ENCODE data around the gene NOTCH3. TPM values are rescaled to one million over a fixed set of nuclear protein-coding genes. Genes with fewer than 3 reads are reported as not detected.

NOTCH3 gene
- total and polyA plus RNA-seq, 2 donors = 11.3 to 14.8 TPM

DNA sequence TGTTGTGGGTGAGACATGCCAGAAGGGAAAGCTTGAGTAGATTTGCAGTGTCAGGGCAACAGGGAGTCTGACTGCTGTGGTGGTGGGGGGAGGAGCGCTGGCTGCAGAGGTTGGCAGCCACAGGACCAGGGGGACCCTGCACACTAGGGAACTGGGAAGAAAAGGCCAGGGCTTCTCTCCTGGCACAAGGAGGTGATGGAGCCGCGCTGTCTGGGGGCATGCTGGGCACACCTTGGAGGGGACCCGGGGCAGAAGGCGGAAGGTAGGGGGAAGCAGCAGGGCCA lies 45.3 kb upstream of the NOTCH3 start:
- DNase-seq (ENCODE audit: low read depth in 6 of 9, low spot score in 9 of 9) = no peak
- H3K27ac ChIP-seq (ENCODE audit: low read depth in 1 of 2, low read length in 1 of 2) = no peak overlapping the region
- no peak overlapping the region for H3K4me3 ChIP-seq (ENCODE audit: low read length in 2 of 2)
- H3K4me1 ChIP-seq (ENCODE audit: control insufficient read depth in 2 of 2, insufficient read depth in 2 of 2, low read length in 2 of 2) = peaks cover 5 to 28% of the 10 kb centered on the region in 2 donors
- peaks cover 0 to 4% of the 10 kb centered on the region in 2 donors for H3K9me3 ChIP-seq (ENCODE audit: control insufficient read depth in 2 of 2, insufficient read depth in 1 of 2, low read length in 1 of 2)
- WGBS = over 99% methylated on average over 5 of the region's 5 CpGs
- H3K27me3 ChIP-seq (ENCODE audit: control insufficient read depth in 2 of 2, insufficient read depth in 1 of 2, low read length in 1 of 2) = no peaks in the 10 kb centered on the region
- peaks cover 91 to 94% of the 10 kb centered on the region in 2 donors for H3K36me3 ChIP-seq (ENCODE audit: control insufficient read depth in 2 of 2, insufficient read depth in 2 of 2, low read length in 1 of 2)

- no peak overlapping the region for H3K4me3 ChIP-seq (ENCODE audit: low read length in 2 of 2)
- H3K4me1 ChIP-seq (ENCODE audit: control insufficient read depth in 2 of 2, insufficient read depth in 2 of 2, low read length in 2 of 2) = peaks cover 5 to 27% of the 10 kb centered on the region in 2 donors
- peaks cover 0 to 4% of the 10 kb centered on the region in 2 donors for H3K9me3 ChIP-seq (ENCODE audit: control insufficient read depth in 2 of 2, insufficient read depth in 1 of 2, low read length in 1 of 2)
- H3K36me3 ChIP-seq (ENCODE audit: control insufficient read depth in 2 of 2, insufficient read depth in 2 of 2, low read length in 1 of 2) = peaks cover 91 to 94% of the 10 kb centered on the region in 2 donors
- 97% methylated on average over 20 of the region's 20 CpGs for WGBS
- DNase-seq (ENCODE audit: low read depth in 6 of 9, low spot score in 9 of 9) = no peak
- no peak overlapping the region for H3K27ac ChIP-seq (ENCODE audit: low read depth in 1 of 2, low read length in 1 of 2)
- H3K27me3 ChIP-seq (ENCODE audit: control insufficient read depth in 2 of 2, insufficient read depth in 1 of 2, low read length in 1 of 2) = no peaks in the 10 kb centered on the region
Observed at GRCh38 chr19:15245370-15246197, 44.8 kb upstream of the NOTCH3 start.

DNA sequence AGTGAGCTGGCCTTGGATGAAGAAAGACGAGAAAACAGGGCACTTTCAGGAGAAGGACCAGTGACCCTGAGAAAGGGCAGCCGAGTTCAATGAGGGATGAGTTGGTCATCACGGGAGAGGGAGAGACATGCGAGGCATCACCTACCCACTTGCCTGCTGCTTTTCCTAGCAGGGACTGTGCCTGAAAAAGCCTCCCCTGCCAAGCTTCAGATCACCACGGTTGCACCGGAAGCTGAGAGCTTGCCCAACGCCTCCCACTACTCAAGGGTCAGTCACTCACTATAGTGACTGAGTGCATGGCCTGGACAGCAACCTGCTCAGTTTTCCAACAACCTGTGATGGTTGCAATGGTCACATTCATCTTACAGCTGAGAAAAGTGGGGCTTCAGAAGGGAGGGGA lies 44.0 kb upstream of the NOTCH3 start:
- DNase-seq (ENCODE audit: low read depth in 6 of 9, low spot score in 9 of 9) = no peak
- peaks cover 0 to 4% of the 10 kb centered on the region in 2 donors for H3K9me3 ChIP-seq (ENCODE audit: control insufficient read depth in 2 of 2, insufficient read depth in 1 of 2, low read length in 1 of 2)
- WGBS = 97% methylated on average over 7 of the region's 7 CpGs
- no peak overlapping the region for H3K27ac ChIP-seq (ENCODE audit: low read depth in 1 of 2, low read length in 1 of 2)
- H3K4me1 ChIP-seq (ENCODE audit: control insufficient read depth in 2 of 2, insufficient read depth in 2 of 2, low read length in 2 of 2) = peaks cover 5 to 24% of the 10 kb centered on the region in 2 donors
- H3K27me3 ChIP-seq (ENCODE audit: control insufficient read depth in 2 of 2, insufficient read depth in 1 of 2, low read length in 1 of 2) = no peaks in the 10 kb centered on the region
- no peak overlapping the region for H3K4me3 ChIP-seq (ENCODE audit: low read length in 2 of 2)
- peaks cover 93 to 96% of the 10 kb centered on the region in 2 donors for H3K36me3 ChIP-seq (ENCODE audit: control insufficient read depth in 2 of 2, insufficient read depth in 2 of 2, low read length in 1 of 2)

DNA sequence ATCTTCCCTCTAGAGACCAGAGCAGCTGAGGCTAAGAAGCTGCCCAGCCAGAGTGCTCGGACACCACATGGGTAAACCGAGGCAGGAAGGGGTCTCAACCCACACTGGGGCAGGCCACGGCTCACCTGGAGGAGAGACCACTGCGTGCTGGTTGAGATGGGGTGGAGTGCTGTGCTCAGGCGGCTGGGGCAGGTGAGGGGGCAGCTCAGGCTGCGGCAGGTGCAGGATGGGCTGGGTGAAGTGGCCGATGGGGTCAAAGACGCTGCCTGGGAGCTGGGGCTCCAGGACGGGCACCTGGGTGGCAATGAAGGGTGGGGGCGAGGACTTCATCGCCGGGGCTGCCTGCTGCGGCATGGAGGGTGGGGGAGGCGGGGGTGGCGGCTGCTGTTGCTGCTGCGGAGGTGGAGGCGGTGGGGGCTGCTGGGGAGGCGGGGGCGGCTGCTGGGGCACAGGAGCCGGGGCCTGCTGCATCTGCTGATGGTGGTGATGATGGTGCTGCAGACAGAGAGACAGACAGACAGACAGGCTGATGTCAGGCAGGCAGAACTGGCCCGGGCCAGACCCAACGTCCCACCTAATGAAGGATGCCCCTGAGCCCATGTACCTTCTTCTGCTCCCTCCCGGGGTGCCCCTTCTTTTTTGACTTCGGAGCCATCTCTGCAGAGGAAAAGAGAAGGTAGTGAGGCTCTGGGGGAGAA lies 43.5 kb upstream of the NOTCH3 start:
- H3K27ac ChIP-seq (ENCODE audit: low read depth in 1 of 2, low read length in 1 of 2) = no peak overlapping the region
- no peaks in the 10 kb centered on the region for H3K27me3 ChIP-seq (ENCODE audit: control insufficient read depth in 2 of 2, insufficient read depth in 1 of 2, low read length in 1 of 2)
- H3K9me3 ChIP-seq (ENCODE audit: control insufficient read depth in 2 of 2, insufficient read depth in 1 of 2, low read length in 1 of 2) = peaks cover 0 to 4% of the 10 kb centered on the region in 2 donors
- H3K36me3 ChIP-seq (ENCODE audit: control insufficient read depth in 2 of 2, insufficient read depth in 2 of 2, low read length in 1 of 2) = peaks cover 93 to 96% of the 10 kb centered on the region in 2 donors
- H3K4me1 ChIP-seq (ENCODE audit: control insufficient read depth in 2 of 2, insufficient read depth in 2 of 2, low read length in 2 of 2) = peaks cover 5 to 20% of the 10 kb centered on the region in 2 donors
- no peak overlapping the region for H3K4me3 ChIP-seq (ENCODE audit: low read length in 2 of 2)
- 98% methylated on average over 24 of the region's 24 CpGs for WGBS
- no peak for DNase-seq (ENCODE audit: low read depth in 6 of 9, low spot score in 9 of 9)

DNA sequence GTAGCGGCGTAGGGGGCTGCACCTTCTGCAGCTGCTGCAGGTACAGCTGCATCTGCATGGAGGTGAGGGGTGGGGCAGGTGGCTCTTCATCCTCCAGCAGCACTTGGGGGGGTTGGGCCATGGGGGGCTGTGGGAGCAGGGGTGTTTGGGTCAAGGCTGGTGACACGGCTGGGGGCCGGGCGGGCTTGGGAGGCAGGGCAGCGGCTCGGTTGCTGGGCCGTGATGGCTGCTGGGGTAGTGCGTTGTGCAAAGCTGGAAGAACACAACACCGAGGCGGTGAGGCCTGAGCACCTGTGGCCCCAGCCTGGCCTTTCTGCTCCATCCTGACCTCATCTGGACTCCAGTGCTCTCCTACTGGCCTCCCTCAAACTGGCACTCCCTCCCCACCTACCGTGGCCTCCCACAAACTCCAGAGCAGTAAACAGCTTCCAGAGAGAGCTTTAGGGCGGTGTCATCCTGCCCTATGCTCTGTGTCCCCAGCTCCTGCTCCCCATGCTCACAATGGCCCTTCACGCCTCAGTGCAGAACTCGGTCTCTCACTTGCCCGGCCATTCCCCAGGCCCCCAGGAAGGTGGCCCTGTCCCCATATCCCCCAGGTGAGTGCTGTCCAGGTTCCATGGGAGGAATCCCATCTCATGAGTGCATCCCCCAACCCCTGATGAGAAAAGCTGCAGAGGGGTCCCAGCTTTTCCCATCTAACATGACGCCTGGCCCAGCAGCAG lies 42.6 kb upstream of the NOTCH3 start:
- WGBS = 97% methylated on average over 17 of the region's 17 CpGs
- no peaks in the 10 kb centered on the region for H3K27me3 ChIP-seq (ENCODE audit: control insufficient read depth in 2 of 2, insufficient read depth in 1 of 2, low read length in 1 of 2)
- H3K4me1 ChIP-seq (ENCODE audit: control insufficient read depth in 2 of 2, insufficient read depth in 2 of 2, low read length in 2 of 2) = peaks cover 5 to 18% of the 10 kb centered on the region in 2 donors
- DNase-seq (ENCODE audit: low read depth in 6 of 9, low spot score in 9 of 9) = no peak
- H3K27ac ChIP-seq (ENCODE audit: low read depth in 1 of 2, low read length in 1 of 2) = no peak overlapping the region
- peaks cover 0 to 4% of the 10 kb centered on the region in 2 donors for H3K9me3 ChIP-seq (ENCODE audit: control insufficient read depth in 2 of 2, insufficient read depth in 1 of 2, low read length in 1 of 2)
- H3K4me3 ChIP-seq (ENCODE audit: low read length in 2 of 2) = no peak overlapping the region
- H3K36me3 ChIP-seq (ENCODE audit: control insufficient read depth in 2 of 2, insufficient read depth in 2 of 2, low read length in 1 of 2) = peaks cover 93 to 96% of the 10 kb centered on the region in 2 donors

DNA sequence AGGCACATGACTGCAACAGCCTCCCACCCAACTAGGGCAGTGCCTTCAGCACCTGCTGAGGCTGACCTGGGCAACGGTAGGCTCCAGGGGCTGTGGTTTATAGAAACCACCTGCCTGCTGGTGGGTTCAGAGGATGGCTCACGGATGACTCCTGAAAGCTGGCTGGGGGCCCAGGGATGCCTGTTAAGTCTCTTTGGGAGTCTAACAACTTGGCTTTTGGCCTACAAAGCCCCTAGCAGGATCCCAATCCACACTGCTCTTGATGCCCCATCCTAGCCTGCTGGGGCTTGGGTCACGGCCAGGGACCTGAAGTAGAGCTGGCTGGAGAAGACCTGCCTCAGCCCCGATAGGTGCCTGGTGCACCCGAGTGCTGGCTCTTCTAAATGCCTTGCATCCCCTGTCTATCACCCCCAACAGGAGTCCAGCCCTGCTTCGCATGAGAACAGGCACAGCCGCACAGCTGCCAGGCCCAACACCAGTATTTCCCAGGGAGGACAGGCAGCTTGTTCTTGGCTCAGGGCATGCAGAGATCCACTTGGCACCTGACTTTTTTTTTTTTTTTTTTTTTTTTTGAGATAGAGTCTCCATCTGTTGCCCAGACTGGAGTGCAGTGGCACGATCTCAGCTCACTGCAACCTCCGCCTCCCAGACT lies 40.6 kb upstream of the NOTCH3 start:
- peaks cover 91 to 93% of the 10 kb centered on the region in 2 donors for H3K36me3 ChIP-seq (ENCODE audit: control insufficient read depth in 2 of 2, insufficient read depth in 2 of 2, low read length in 1 of 2)
- peaks cover 5 to 18% of the 10 kb centered on the region in 2 donors for H3K4me1 ChIP-seq (ENCODE audit: control insufficient read depth in 2 of 2, insufficient read depth in 2 of 2, low read length in 2 of 2)
- H3K9me3 ChIP-seq (ENCODE audit: control insufficient read depth in 2 of 2, insufficient read depth in 1 of 2, low read length in 1 of 2) = peaks cover 0 to 4% of the 10 kb centered on the region in 2 donors
- 76% methylated on average over 9 of the region's 9 CpGs for WGBS
- DNase-seq (ENCODE audit: low read depth in 6 of 9, low spot score in 9 of 9) = no peak
- H3K27ac ChIP-seq (ENCODE audit: low read depth in 1 of 2, low read length in 1 of 2) = no peak overlapping the region
- no peak overlapping the region for H3K4me3 ChIP-seq (ENCODE audit: low read length in 2 of 2)
- no peaks in the 10 kb centered on the region for H3K27me3 ChIP-seq (ENCODE audit: control insufficient read depth in 2 of 2, insufficient read depth in 1 of 2, low read length in 1 of 2)

GRCh38 chr19:15240515-15240914 lies 39.7 kb upstream of the NOTCH3 start:
- 95% methylated on average over 9 of the region's 9 CpGs for WGBS
- no peak for DNase-seq (ENCODE audit: low read depth in 6 of 9, low spot score in 9 of 9)
- peaks cover 5 to 18% of the 10 kb centered on the region in 2 donors for H3K4me1 ChIP-seq (ENCODE audit: control insufficient read depth in 2 of 2, insufficient read depth in 2 of 2, low read length in 2 of 2)
- H3K27me3 ChIP-seq (ENCODE audit: control insufficient read depth in 2 of 2, insufficient read depth in 1 of 2, low read length in 1 of 2) = no peaks in the 10 kb centered on the region
- no peak overlapping the region for H3K4me3 ChIP-seq (ENCODE audit: low read length in 2 of 2)
- peaks cover 0 to 4% of the 10 kb centered on the region in 2 donors for H3K9me3 ChIP-seq (ENCODE audit: control insufficient read depth in 2 of 2, insufficient read depth in 1 of 2, low read length in 1 of 2)
- H3K27ac ChIP-seq (ENCODE audit: low read depth in 1 of 2, low read length in 1 of 2) = no peak overlapping the region
- H3K36me3 ChIP-seq (ENCODE audit: control insufficient read depth in 2 of 2, insufficient read depth in 2 of 2, low read length in 1 of 2) = peaks cover 91 to 92% of the 10 kb centered on the region in 2 donors

DNA sequence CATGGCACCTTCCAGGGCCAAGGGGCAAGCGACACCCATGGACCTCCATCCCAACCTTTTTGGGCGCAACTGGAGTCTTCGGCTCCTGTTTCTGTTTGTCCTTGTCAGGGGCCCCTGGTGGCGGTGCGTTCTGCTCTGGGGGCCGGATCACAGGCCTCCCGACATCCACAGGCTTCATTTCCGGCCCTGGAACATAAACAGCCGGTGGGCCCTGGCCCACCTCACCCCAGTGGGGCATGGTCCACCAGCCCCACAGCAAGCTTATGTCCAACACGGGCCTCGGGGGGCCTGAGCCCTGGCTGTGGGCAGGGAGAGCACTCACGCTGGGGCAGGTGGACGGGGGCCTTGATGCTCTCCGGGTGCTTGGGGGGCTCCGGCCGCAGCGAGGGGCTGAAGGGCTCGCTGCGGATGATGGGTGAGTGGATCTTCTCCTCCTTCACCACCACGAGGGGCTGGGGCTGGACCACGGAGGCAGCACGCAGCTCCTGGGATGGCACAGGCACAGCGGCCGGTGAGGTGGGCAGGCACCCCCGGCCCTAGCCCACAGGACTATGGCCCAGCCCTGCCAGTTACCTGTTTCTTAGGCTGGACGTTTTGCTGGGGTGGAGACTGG lies 38.6 kb upstream of the NOTCH3 start:
- Histone ChIP-seq H3K4me1 (ENCODE audit: control insufficient read depth in 2 of 2, insufficient read depth in 2 of 2, low read length in 2 of 2) (peaks cover 5 to 18% of the 10 kb centered on the region in 2 donors), H3K36me3 (ENCODE audit: control insufficient read depth in 2 of 2, insufficient read depth in 2 of 2, low read length in 1 of 2) (peaks cover 82% of the 10 kb centered on the region in 2 donors), H3K27ac (ENCODE audit: low read depth in 1 of 2, low read length in 1 of 2) (no peak overlapping the region), H3K27me3 (ENCODE audit: control insufficient read depth in 2 of 2, insufficient read depth in 1 of 2, low read length in 1 of 2) (no peaks in the 10 kb centered on the region), H3K4me3 (ENCODE audit: low read length in 2 of 2) (no peak overlapping the region), H3K9me3 (ENCODE audit: control insufficient read depth in 2 of 2, insufficient read depth in 1 of 2, low read length in 1 of 2) (no peaks in the 10 kb centered on the region)
- DNase-seq (ENCODE audit: low read depth in 6 of 9, low spot score in 9 of 9) = no peak
- 98% methylated on average over 26 of the region's 26 CpGs for WGBS
